ENCODE measurements around the gene PLEK. TPM values are rescaled to one million over a fixed set of nuclear protein-coding genes. Genes with fewer than 3 reads are reported as not detected.
"Not testable (repeated sequence)": the region's sequence is repeated elsewhere in the genome, so short reads cannot be mapped to it uniquely, and the experiment has no call there.

PLEK gene
- total and polyA plus RNA-seq, 4 donors: 2.6 to 40.6 (median 4.6) TPM

GRCh38 chr2:68396093-68396492, 31.0 kb downstream of the PLEK start:
- Histone ChIP-seq H3K27ac (ENCODE audit: low read depth in 1 of 2, low read length in 2 of 2) (no peak overlapping the region), H3K4me3 (ENCODE audit: low read depth in 1 of 3, low read length in 3 of 3) (no peak overlapping the region), H3K27me3 (ENCODE audit: control insufficient read depth in 4 of 4, insufficient read depth in 4 of 4, low read length in 3 of 4) (no peaks in the 10 kb centered on the region), H3K4me1 (ENCODE audit: control insufficient read depth in 4 of 4, insufficient read depth in 4 of 4, low read length in 3 of 4) (no peaks in the 10 kb centered on the region), H3K9ac (ENCODE audit: low read depth in 1 of 2, low read length in 2 of 2) (no peak overlapping the region), H3K36me3 (ENCODE audit: control insufficient read depth in 4 of 4, insufficient read depth in 3 of 4, low read depth in 1 of 4, low read length in 3 of 4) (no peaks in the 10 kb centered on the region), H3K9me3 (ENCODE audit: control insufficient read depth in 4 of 4, low read length in 3 of 4) (no peaks in the 10 kb centered on the region)
- no peak for DNase-seq (ENCODE audit: low spot score)
- WGBS: 93% methylated on average over 4 of the region's 4 CpGs
- TF ChIP-seq FOXA2 (IDR thresholded peaks at IDR 0.05) (no peak), RAD21 (IDR thresholded peaks at IDR 0.05) (no peak), ZBTB33 (IDR thresholded peaks at IDR 0.05) (no peak), SP1 (IDR thresholded peaks at IDR 0.05) (no peak), RXRA (IDR thresholded peaks at IDR 0.05) (no peak), HNF4G (IDR thresholded peaks at IDR 0.05) (no peak), ATF3 (IDR thresholded peaks at IDR 0.05) (no peak)

- not testable (repeated sequence) for H3K4me1 ChIP-seq (ENCODE audit: control insufficient read depth in 4 of 4, insufficient read depth in 4 of 4, low read length in 3 of 4); H3K27ac ChIP-seq (ENCODE audit: low read depth in 1 of 2, low read length in 2 of 2); H3K27me3 ChIP-seq (ENCODE audit: control insufficient read depth in 4 of 4, insufficient read depth in 4 of 4, low read length in 3 of 4); H3K9me3 ChIP-seq (ENCODE audit: control insufficient read depth in 4 of 4, low read length in 3 of 4); H3K9ac ChIP-seq (ENCODE audit: low read depth in 1 of 2, low read length in 2 of 2); DNase-seq (ENCODE audit: low spot score); H3K36me3 ChIP-seq (ENCODE audit: control insufficient read depth in 4 of 4, insufficient read depth in 3 of 4, low read depth in 1 of 4, low read length in 3 of 4); H3K4me3 ChIP-seq (ENCODE audit: low read depth in 1 of 3, low read length in 3 of 3)
- WGBS: 96% methylated on average over 3 of the region's 3 CpGs
Measured at GRCh38 chr2:68397704-68398263, 32.7 kb downstream of the PLEK start.

GRCh38 chr2:68403199-68403644, 38.1 kb downstream of the PLEK start:
- no peak for TF ChIP-seq FOXA1 (IDR thresholded peaks at IDR 0.05)
- no peak for TF ChIP-seq RAD21 (IDR thresholded peaks at IDR 0.05)
- no peak for TF ChIP-seq TAF1 (conservative IDR thresholded peaks at IDR 0.05)
- no peak for TF ChIP-seq SP1 (IDR thresholded peaks at IDR 0.05)
- no peak for TF ChIP-seq CTCF (IDR thresholded peaks at IDR 0.05; ENCODE audit: low read depth, low read length, missing input control)
- TF ChIP-seq ATF3 (IDR thresholded peaks at IDR 0.05): no peak
- no peak for TF ChIP-seq HNF4A (conservative IDR thresholded peaks at IDR 0.05)
- TF ChIP-seq FOXA2 (IDR thresholded peaks at IDR 0.05): no peak
- no peak for TF ChIP-seq JUND (IDR thresholded peaks at IDR 0.05)
- no peak for TF ChIP-seq GABPA (IDR thresholded peaks at IDR 0.05 in 1 of 2, conservative IDR thresholded peaks at IDR 0.05 in 1 of 2)
- no peak for TF ChIP-seq HNF4G (IDR thresholded peaks at IDR 0.05)
- peak; percentile 53 for DNase-seq (ENCODE audit: low spot score)
- no peaks in the 10 kb centered on the region for H3K9me3 ChIP-seq (ENCODE audit: control insufficient read depth in 4 of 4, low read length in 3 of 4)
- H3K36me3 ChIP-seq (ENCODE audit: control insufficient read depth in 4 of 4, insufficient read depth in 3 of 4, low read depth in 1 of 4, low read length in 3 of 4): no peaks in the 10 kb centered on the region
- no peaks in the 10 kb centered on the region for H3K27me3 ChIP-seq (ENCODE audit: control insufficient read depth in 4 of 4, insufficient read depth in 4 of 4, low read length in 3 of 4)
- 80% methylated on average over 4 of the region's 4 CpGs for WGBS
- H3K27ac ChIP-seq (ENCODE audit: low read depth in 1 of 2, low read length in 2 of 2): no peak overlapping the region
- no peaks in the 10 kb centered on the region for H3K4me1 ChIP-seq (ENCODE audit: control insufficient read depth in 4 of 4, insufficient read depth in 4 of 4, low read length in 3 of 4)
- no peak overlapping the region for H3K9ac ChIP-seq (ENCODE audit: low read depth in 1 of 2, low read length in 2 of 2)
- H3K4me3 ChIP-seq (ENCODE audit: low read depth in 1 of 3, low read length in 3 of 3): no peak overlapping the region
